ENCODE data around the gene PPFIA4.

Gene PPFIA4

GRCh38 chr1:203058676-203058935 is 32.3 kb downstream of the PPFIA4 start:
- no peak overlapping the region for H3K4me3 ChIP-seq (replicated peaks; ENCODE audit: low read depth, low read length)
- no peak for DNase-seq (ENCODE audit: extremely low read depth, insufficient read length)
- no peaks in the 10 kb centered on the region for H3K36me3 ChIP-seq (ENCODE audit: control insufficient read depth, insufficient read depth, low read length)
- H3K27me3 ChIP-seq (replicated peaks; ENCODE audit: control insufficient read depth, insufficient read depth, low read length) = no peaks in the 10 kb centered on the region; the same call in 1 of the 2 replicates
- no peak for TF ChIP-seq CTCF (IDR thresholded peaks at IDR 0.05; ENCODE audit: insufficient read depth, low read length, poor library complexity, severe bottlenecking)

- H3K36me3 ChIP-seq (ENCODE audit: control insufficient read depth, insufficient read depth, low read length) = no peaks in the 10 kb centered on the region
- no peak overlapping the region for H3K4me3 ChIP-seq (replicated peaks; ENCODE audit: low read depth, low read length)
- no peak for DNase-seq (ENCODE audit: extremely low read depth, insufficient read length)
- no peak for TF ChIP-seq CTCF (IDR thresholded peaks at IDR 0.05; ENCODE audit: insufficient read depth, low read length, poor library complexity, severe bottlenecking)
- H3K27me3 ChIP-seq (replicated peaks; ENCODE audit: control insufficient read depth, insufficient read depth, low read length) = no peaks in the 10 kb centered on the region; the same call in 1 of the 2 replicates
Observed at GRCh38 chr1:203059485-203059884, 33.2 kb downstream of the PPFIA4 start.

GRCh38 chr1:203060115-203060514 is 33.8 kb downstream of the PPFIA4 start:
- Histone ChIP-seq H3K36me3 (ENCODE audit: control insufficient read depth, insufficient read depth, low read length) (no peaks in the 10 kb centered on the region), H3K4me3 (replicated peaks; ENCODE audit: low read depth, low read length) (no peak overlapping the region), H3K27me3 (replicated peaks; ENCODE audit: control insufficient read depth, insufficient read depth, low read length) (no peaks in the 10 kb centered on the region; the same call in 1 of the 2 replicates)
- DNase-seq (ENCODE audit: extremely low read depth, insufficient read length) = no peak
- TF ChIP-seq CTCF (IDR thresholded peaks at IDR 0.05; ENCODE audit: insufficient read depth, low read length, poor library complexity, severe bottlenecking) = no peak

GRCh38 chr1:203063287-203063686 is 37.0 kb downstream of the PPFIA4 start:
- Histone ChIP-seq H3K27me3 (replicated peaks; ENCODE audit: control insufficient read depth, insufficient read depth, low read length) (no peaks in the 10 kb centered on the region; the same call in 1 of the 2 replicates), H3K36me3 (ENCODE audit: control insufficient read depth, insufficient read depth, low read length) (no peaks in the 10 kb centered on the region), H3K4me3 (replicated peaks; ENCODE audit: low read depth, low read length) (no peak overlapping the region)
- no peak for DNase-seq (ENCODE audit: extremely low read depth, insufficient read length)
- TF ChIP-seq CTCF (IDR thresholded peaks at IDR 0.05; ENCODE audit: insufficient read depth, low read length, poor library complexity, severe bottlenecking) = no peak

- TF ChIP-seq CTCF (IDR thresholded peaks at IDR 0.05; ENCODE audit: insufficient read depth, low read length, poor library complexity, severe bottlenecking) = no peak
- no peaks in the 10 kb centered on the region; the same call in 1 of the 2 replicates for H3K27me3 ChIP-seq (replicated peaks; ENCODE audit: control insufficient read depth, insufficient read depth, low read length)
- H3K4me3 ChIP-seq (replicated peaks; ENCODE audit: low read depth, low read length) = no peak overlapping the region
- DNase-seq (ENCODE audit: extremely low read depth, insufficient read length) = no peak
- no peaks in the 10 kb centered on the region for H3K36me3 ChIP-seq (ENCODE audit: control insufficient read depth, insufficient read depth, low read length)
Observed at GRCh38 chr1:203065191-203065590, 38.9 kb downstream of the PPFIA4 start.

GRCh38 chr1:203065986-203066385 is 39.7 kb downstream of the PPFIA4 start:
- TF ChIP-seq CTCF (IDR thresholded peaks at IDR 0.05; ENCODE audit: insufficient read depth, low read length, poor library complexity, severe bottlenecking) = no peak
- DNase-seq (ENCODE audit: extremely low read depth, insufficient read length) = no peak
- Histone ChIP-seq H3K36me3 (ENCODE audit: control insufficient read depth, insufficient read depth, low read length) (no peaks in the 10 kb centered on the region), H3K4me3 (replicated peaks; ENCODE audit: low read depth, low read length) (no peak overlapping the region), H3K27me3 (replicated peaks; ENCODE audit: control insufficient read depth, insufficient read depth, low read length) (no peaks in the 10 kb centered on the region; the same call in 1 of the 2 replicates)
